CD4-positive, alpha-beta T cell treated with Interleukin-6 for 4 hours (primary cell): ENCODE results near the gene PRPSAP2.

ENCODE experiments used
- DNase-seq: peaks from one replicate; pipeline ENCODE4 v3.0.0-alpha.2; 2020; ENCODE audit warnings: mixed read lengths

Gene PRPSAP2

DNA sequence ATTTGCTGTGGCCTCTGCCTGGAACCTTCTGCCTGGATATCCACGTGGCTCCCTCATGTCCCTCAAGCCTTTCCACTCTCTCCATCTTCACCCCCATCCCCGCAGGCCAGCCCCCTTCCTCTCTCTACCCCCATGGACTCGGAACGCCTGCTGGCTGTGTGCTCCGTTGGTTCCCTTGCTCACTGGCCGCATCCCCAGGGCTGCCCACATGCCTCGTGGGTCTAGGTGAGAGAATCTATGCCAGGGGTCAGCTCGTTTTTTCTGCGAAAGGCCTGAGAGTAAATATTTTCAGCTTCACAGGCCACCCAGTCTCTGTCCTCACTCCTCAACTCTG, 106.1 kb downstream of the PRPSAP2 start:
- no peak for DNase-seq

- DNase-seq = no peak
Measured at GRCh38 chr17:18964550-18964949, 106.6 kb downstream of the PRPSAP2 start.

- DNase-seq = no peak
Measured at GRCh38 chr17:18965530-18966236, 107.8 kb downstream of the PRPSAP2 start.

DNA sequence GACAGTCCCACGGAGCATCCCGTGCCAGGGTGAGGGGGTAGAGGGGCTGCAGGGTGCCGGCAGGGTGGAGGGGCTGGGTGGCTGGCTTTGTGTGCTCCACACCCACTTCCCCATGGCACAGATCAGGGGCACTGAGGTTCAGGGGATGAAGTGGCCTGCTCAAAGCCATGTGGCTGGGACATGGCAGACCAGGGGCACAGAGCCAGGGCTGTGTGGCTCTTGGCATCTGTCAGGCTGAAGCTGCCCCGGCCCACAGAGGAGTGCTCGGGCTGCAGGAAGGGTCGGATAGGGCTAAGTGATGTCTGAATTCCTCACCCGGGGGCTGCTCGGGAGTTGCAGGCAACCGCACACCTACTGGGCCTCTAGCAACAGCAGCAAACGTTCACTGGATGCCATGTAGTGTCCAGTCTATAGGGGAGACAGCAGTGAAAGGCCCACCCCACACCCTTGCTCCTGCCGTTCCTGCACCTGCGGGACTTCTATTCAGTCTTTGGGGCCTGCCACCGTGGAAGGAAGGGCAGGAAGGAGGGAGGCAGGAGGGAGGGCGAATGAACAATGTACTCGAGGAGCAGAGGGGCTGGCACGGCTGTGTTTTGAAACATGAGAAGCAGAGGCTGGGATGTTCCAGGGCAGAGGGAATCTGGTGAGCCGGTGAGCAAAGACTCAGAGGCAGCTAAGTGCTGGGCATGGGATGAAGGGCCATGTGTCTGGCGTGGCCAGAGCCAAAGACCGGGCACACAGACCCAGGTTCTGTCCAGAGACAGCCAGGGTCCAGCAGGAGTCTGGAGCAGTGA, 109.1 kb downstream of the PRPSAP2 start:
- DNase-seq = no peak

DNA sequence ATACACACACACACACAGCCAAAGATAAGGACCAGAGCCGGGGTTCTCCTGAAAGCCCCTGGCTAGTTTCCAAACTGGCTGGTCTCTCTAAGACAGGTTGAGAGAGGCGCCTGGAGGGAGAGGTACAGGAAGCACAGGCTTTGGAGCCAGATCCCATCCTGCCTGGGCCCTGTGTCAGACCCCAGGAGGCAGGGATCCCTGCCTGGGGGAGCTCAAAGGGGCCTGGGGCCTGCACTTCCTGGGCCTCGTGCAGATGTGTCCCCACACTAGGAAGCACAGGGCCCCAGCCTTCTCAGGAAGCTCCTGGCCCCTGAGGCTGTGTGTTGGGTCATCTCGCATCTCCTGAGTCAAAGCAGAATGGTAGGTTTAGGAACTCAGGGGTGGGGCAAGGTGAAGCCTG, 110.0 kb downstream of the PRPSAP2 start:
- no peak for DNase-seq

- DNase-seq = no peak
Measured at GRCh38 chr17:18968345-18968744, 110.4 kb downstream of the PRPSAP2 start.

DNA sequence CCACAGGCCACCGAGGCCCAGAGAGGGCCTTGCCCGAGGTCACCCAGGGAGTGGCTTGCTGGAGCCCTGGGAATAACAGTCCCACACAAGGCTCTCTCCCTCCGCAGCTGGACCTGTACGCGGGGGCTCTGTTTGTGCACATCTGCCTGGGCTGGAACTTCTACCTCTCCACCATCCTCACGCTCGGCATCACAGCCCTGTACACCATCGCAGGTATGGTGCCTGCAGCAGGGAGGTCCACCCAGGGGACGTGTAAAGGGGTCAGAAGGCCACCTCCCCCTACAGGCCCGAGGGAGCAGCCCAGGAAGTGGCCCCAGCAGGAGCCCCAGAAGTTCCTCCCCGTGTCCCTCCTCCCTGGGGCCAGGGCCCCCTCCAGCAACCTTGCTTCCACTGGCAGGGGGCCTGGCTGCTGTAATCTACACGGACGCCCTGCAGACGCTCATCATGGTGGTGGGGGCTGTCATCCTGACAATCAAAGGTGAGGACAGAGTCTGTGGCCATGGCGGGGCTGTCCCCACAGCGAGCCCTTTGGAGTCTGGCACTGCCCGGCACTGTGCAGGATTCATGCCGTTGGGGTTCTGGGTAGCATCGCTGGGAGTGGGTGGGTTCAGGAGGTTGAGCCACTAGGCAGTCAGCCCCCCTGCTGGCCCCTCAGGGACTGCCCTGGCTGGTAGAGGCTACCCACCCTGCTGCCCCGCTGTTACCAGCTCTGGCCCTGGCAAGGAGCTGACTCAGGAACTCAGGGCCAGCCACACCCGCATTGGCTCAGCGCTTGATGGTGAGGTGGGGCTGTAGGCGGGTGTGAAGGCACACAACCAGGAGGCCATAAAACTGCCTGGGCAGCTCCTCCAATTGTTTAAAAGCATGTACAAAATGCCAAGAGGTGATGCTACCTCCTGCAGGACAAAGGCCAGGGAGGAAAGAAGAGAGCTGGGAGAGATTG, 111.3 kb downstream of the PRPSAP2 start:
- no peak for DNase-seq

DNA sequence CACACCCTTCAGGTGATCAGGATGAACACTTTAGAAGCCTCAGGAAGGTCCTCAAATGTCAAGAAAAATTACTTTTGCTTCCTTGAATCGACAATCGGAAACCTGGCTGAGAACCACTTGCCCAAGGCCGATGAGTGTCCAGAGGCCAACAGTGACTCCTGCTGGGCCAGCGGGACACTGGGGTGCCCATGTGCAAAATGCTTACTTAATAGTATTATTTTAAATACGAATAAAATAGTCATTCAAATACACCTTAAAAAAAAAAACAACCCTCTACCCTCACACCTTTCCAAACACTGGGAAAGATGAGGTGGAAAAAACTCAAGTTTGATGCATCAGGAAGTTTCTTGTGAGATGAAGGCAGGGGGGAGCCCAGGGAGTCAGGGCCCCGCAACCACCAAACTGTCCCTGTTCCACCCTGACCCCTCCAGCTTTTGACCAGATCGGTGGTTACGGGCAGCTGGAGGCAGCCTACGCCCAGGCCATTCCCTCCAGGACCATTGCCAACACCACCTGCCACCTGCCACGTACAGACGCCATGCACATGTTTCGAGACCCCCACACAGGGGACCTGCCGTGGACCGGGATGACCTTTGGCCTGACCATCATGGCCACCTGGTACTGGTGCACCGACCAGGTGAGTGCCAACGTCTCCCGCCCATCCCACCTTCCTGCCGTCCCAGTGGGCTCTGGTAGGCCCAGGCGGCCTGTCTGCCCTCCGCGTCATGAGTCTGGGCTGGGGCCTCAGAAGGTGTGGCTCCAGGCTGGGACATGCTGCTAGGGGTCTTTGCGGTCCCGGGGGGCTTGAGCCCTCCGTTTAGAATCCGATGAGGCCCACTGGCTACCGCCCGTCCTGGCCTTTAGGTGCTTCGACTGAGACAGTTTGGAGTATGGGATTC, 112.9 kb downstream of the PRPSAP2 start:
- DNase-seq = no peak

GRCh38 chr17:18971801-18972200, 113.9 kb downstream of the PRPSAP2 start:
- no peak for DNase-seq

DNA sequence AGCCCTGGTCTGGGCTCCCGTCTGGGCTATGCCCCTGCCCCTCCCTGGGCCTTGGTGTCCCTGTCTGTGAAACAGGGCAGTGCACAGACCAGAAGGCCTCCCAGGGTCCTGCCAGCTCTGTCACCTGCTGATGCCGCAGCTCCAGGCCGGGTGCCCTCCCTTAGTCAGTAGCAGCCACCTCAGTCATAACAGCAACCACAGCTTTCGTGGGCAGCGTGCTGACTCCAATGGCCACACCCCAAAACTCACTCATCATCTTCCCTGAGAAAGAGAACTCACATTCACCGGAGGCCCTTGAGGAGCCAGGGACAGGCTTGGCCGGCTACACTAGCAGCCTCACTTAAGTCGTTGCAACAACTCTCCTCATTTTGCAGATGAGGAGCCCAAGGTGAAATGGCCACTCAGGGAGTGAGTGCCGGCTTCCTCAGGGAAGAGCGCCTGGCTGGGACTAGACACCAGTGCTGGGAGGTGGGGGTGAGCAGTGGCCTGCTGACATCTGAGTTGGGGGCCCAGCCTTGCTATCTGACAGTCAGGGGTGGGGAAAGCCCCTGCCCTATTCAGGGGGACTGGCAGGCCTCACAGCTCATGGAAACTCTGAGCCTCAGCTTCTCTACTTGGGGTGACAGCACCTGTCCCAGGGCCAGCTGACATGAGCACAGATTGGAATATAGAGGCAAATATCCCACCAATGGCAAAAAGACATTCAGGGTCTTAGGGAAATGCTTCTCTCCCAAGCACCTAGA, 116.6 kb downstream of the PRPSAP2 start:
- no peak for DNase-seq

- no peak for DNase-seq
Measured at GRCh38 chr17:18975597-18975996, 117.7 kb downstream of the PRPSAP2 start.

DNA sequence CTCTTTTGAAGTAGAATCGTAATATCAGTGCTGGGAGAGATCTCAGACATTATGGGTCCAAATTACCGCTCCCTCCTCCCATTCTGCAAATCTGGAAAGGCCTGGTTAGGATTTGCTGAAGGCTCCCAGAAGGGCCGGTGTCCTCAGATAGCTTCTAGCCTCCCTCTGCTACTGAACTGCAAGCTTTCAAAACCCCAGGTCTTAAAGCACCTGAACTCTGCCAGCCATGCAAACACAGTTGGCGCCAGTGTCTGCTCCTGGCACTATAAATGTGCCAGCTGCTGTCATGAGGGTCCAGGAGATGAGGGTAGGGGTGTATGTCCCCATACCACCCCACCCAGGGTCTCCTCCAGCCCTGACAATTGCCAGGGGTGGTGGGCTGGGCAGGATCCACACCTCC, 118.3 kb downstream of the PRPSAP2 start:
- no peak for DNase-seq

DNA sequence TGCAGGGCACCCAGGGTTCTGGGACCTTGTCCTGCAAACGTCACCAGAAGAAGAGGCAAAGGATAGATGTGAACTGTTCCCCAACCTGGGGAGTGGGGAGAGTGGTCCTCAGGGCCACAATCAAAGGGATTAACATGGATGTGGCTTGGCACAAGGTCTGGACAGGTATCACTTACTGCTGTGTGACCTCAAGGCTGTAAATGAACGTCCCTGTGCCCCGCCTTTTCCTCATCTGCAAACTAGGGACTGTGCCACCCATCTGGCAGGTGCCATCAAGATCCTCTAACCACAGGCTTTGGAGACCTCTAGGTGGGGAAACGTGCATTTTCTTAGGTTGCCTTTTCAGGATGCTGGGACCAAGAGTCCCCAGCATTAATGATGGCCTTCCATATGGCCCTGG, 119.1 kb downstream of the PRPSAP2 start:
- DNase-seq = no peak

GRCh38 chr17:18977646-18978045, 119.7 kb downstream of the PRPSAP2 start:
- no peak for DNase-seq

DNA sequence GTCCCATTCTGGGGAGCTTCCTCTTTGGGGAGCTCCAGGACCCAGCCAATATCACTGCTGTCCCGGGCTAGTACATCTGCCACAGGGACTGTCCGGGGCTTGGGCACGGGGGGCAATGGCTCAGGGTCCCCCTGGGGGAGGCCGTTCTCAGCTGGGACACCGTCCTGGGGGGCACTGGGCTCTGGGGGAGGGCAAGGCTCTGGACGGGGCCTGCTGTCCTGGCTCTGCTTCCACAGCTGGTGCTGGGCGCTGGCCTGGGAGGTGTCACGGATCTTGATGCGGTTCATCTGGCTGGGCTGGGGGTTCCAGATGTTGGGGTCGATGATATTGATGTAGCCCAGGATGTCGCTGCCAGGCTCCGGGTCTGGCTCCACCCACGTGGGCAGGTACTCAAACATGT, 120.1 kb downstream of the PRPSAP2 start:
- no peak for DNase-seq

DNA sequence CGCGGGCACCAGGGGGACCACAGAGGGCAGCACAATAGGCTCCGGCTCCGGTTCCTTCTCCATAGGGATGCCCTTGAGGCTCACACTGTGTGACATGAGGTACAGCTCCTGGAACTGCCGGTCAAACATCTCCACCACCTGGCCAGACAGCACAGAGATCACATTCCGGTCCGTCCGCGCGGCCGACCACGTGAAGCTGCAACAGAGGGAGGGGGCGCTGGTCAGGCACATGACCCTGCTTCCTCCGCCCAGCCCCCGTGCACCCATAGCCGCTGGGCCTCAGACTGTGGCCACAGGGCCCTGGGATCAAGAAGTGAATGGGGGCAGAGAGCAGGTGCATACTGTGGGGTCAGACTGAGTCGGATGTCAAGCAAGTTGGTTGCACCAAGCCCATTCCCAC, 120.7 kb downstream of the PRPSAP2 start:
- DNase-seq = no peak
